ENCODE data around the gene LCN1. TPM values are rescaled to one million over a fixed set of nuclear protein-coding genes. Genes with fewer than 3 reads are reported as not detected.

The LCN1 gene
- total and polyA plus RNA-seq, 3 donors from 2014 or later = 2.7 TPM; not detected in 2

DNA sequence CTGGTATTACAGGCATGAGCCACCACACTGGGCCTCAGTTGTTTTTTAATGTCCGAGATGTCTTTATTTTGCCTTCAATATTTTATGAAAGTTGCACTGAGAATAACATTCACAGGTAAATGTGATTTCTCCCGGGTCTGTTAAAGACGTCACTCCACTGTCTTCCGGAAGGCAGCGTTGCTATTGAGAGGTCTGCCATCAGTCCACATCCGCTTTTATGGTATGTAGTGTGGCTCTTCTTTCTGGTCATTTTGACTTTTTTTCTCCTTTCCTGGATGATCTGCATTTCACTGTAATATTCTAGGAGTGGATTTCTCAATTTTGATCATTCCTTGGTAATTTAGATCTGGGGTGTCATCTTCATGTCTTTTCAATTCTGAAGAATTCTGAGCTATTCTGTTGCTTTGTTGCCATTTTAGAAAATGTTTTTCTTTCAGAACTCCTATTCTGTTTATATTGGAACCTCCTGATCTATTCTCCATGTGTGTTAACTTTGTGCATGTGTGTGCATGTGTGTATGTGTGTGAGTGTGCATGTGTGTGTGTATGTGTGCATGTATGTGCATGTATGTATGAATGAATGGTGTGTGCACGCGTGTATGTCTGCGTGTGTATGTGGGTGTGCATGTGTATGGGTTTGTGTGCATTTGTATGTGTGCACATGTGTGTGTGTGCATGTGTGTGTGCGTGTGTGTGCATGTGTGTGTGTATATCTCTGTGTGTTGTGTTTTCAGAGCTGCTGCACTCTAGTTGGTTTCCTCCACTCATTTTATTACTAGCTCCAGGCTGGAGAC lies 1.9 kb upstream of the LCN1 start:
- DNase-seq = no peak
- H3K27me3 ChIP-seq = no peaks in the 10 kb centered on the region

DNA sequence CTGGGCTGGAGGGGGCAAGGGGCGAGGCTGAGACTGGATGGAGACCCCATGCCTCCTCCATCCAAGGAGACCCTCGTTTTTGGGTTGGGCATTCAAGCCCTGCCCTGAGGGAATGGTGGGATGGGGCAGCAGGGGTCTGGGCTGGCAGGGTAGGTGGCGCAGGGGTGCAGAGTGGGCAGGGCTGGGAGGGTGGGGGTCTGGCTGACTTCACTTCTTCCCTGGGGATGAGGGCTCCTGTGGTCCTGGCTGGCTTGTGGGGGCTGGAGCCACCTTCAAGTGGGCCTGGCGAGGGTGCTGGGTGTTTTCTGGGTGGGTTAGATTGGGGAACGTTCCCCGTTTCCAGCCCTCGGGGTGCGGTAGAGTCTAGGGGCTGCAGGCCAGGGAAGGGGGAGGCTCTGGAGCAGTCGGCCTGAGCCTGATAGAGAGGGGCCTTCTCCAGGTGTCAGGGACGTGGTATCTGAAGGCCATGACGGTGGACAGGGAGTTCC lies 412 bp downstream of the LCN1 start:
- H3K36me3 ChIP-seq (ENCODE audit: low read depth, missing control alignments) = no peaks in the 10 kb centered on the region
- no peak overlapping the region for H3K27ac ChIP-seq
- TF ChIP-seq POLR2A (IDR thresholded peaks at IDR 0.05) = no peak
- TF ChIP-seq, protein P1, sequence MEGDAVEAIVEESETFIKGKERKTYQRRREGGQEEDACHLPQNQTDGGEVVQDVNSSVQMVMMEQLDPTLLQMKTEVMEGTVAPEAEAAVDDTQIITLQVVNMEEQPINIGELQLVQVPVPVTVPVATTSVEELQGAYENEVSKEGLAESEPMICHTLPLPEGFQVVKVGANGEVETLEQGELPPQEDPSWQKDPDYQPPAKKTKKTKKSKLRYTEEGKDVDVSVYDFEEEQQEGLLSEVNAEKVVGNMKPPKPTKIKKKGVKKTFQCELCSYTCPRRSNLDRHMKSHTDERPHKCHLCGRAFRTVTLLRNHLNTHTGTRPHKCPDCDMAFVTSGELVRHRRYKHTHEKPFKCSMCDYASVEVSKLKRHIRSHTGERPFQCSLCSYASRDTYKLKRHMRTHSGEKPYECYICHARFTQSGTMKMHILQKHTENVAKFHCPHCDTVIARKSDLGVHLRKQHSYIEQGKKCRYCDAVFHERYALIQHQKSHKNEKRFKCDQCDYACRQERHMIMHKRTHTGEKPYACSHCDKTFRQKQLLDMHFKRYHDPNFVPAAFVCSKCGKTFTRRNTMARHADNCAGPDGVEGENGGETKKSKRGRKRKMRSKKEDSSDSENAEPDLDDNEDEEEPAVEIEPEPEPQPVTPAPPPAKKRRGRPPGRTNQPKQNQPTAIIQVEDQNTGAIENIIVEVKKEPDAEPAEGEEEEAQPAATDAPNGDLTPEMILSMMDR (IDR thresholded peaks at IDR 0.05) = no peak
- no peak for DNase-seq
- intact Hi-C loops (cut with DNase I; ENCODE audit: low total_unique reads) = no loop called here
- WGBS, 2 donors = 83 to 84% methylated on average over 7 to 11 of the region's 11 CpGs
- no peak overlapping the region for H3K4me3 ChIP-seq
- no peaks in the 10 kb centered on the region for H3K27me3 ChIP-seq
- H3K4me1 ChIP-seq = no peaks in the 10 kb centered on the region
- H3K9me3 ChIP-seq = no peaks in the 10 kb centered on the region

More for the DNA sequence above, 1.9 kb upstream of the LCN1 start:
- no peaks in the 10 kb centered on the region for H3K9me3 ChIP-seq
- H3K4me3 ChIP-seq = no peak overlapping the region
- no peak overlapping the region for H3K27ac ChIP-seq
- no peak for TF ChIP-seq POLR2A (IDR thresholded peaks at IDR 0.05)
- TF ChIP-seq, protein P1 (IDR thresholded peaks at IDR 0.05) = no peak
- intact Hi-C loops (cut with DNase I; ENCODE audit: low total_unique reads) = no loop called here
- no peaks in the 10 kb centered on the region for H3K4me1 ChIP-seq
- 93 to 95% methylated on average over 10 of the region's 10 CpGs for WGBS, 2 donors
- H3K36me3 ChIP-seq (ENCODE audit: low read depth, missing control alignments) = no peaks in the 10 kb centered on the region

DNA sequence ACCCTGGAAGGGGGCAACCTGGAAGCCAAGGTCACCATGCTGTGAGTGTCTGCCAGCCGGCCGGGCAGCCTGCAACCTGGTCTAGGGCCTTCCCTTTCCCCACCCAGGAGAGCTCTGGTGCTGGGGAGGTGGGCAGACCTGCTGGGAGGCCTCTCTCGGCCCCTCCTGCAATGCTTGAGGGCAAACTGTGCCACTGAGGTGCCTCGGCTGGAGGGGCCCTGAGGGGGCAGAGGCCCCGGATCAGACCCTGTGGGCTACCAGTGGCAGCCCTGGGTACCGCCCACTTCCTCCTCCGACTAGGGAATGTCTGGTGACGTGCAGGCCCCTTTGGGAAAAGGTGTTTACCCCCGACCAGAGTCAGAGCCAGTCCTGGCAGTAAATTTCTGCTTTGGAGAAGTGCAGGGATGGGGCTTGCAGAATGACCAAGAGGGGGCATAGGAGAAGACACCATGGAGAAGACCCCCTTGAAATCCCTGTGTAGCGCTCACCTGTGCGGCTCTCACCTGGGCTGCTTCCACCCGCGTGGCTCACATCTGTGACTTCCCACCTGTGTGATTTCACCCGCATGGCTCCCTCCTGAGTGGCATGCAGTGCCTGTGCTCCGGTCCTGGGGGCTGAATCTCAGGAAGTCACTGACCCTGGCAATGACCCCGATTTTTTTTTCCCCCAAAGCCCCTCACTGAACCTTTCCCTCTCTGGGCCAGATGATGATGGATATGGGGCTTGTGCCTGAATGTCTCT lies 1.1 kb downstream of the LCN1 start:
- Histone ChIP-seq H3K9me3 (no peaks in the 10 kb centered on the region), H3K36me3 (ENCODE audit: low read depth, missing control alignments) (no peaks in the 10 kb centered on the region), H3K4me3 (no peak overlapping the region), H3K27ac (no peak overlapping the region), H3K4me1 (no peaks in the 10 kb centered on the region), H3K27me3 (no peaks in the 10 kb centered on the region)
- DNase-seq = no peak
- TF ChIP-seq, protein P1 (IDR thresholded peaks at IDR 0.05) = no peak
- no peak for TF ChIP-seq POLR2A (IDR thresholded peaks at IDR 0.05)
- intact Hi-C loops (cut with DNase I; ENCODE audit: low total_unique reads) = no loop called here
- 74 to 85% methylated on average over 11 to 16 of the region's 16 CpGs for WGBS, 2 donors

DNA sequence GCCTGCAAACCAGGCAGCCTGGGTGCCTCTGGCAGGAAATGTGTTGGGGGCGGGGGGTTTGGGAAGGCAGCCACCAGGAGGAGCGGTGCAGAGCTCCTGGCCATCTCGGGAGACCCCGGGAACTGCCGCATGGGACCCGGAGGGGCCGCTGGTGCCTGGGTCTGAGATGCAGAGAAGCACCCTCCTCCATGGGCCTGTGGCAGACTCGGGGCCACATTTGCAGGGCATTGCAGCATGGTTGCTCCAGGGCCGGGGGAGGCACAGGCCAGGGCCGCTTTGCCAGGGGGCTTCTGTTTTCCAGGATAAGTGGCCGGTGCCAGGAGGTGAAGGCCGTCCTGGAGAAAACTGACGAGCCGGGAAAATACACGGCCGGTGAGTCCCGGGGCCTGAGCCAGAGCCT lies 1.7 kb downstream of the LCN1 start:
- Histone ChIP-seq H3K9me3 (no peaks in the 10 kb centered on the region), H3K27ac (no peak overlapping the region), H3K36me3 (ENCODE audit: low read depth, missing control alignments) (no peaks in the 10 kb centered on the region), H3K27me3 (no peaks in the 10 kb centered on the region), H3K4me1 (no peaks in the 10 kb centered on the region), H3K4me3 (no peak overlapping the region)
- no peak for DNase-seq
- intact Hi-C loops (cut with DNase I; ENCODE audit: low total_unique reads) = no loop called here
- TF ChIP-seq, protein P1 (IDR thresholded peaks at IDR 0.05) = no peak
- TF ChIP-seq POLR2A (IDR thresholded peaks at IDR 0.05) = no peak
- WGBS, 2 donors = 74 to 84% methylated on average over 15 to 17 of the region's 17 CpGs
